Measurements from ENCODE around the gene NUDT14.

Gene NUDT14

GRCh38 chr14:105126126-105126980 is 54.8 kb downstream of the NUDT14 start:
- DNase-seq, result no peak

DNA sequence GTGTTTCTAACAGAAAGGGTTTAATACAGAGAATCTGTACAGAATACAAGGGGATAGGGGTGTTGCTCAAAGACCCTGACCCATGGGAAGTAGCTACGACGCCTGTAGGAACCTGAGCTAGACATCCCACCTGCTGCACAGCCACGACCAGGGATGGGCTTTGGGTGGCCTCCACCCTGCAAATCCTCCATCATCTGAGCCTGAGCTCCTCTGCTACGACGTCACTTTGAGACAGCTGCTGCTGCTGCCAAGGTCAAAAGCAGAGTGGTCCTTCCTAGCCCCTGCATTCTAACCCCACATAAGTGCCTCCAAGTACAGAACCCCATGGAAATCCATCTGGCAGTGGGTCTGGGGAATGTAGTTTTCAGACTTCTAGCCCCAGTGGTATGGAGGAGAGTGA is 56.3 kb downstream of the NUDT14 start:
- DNase-seq, result no peak

DNA sequence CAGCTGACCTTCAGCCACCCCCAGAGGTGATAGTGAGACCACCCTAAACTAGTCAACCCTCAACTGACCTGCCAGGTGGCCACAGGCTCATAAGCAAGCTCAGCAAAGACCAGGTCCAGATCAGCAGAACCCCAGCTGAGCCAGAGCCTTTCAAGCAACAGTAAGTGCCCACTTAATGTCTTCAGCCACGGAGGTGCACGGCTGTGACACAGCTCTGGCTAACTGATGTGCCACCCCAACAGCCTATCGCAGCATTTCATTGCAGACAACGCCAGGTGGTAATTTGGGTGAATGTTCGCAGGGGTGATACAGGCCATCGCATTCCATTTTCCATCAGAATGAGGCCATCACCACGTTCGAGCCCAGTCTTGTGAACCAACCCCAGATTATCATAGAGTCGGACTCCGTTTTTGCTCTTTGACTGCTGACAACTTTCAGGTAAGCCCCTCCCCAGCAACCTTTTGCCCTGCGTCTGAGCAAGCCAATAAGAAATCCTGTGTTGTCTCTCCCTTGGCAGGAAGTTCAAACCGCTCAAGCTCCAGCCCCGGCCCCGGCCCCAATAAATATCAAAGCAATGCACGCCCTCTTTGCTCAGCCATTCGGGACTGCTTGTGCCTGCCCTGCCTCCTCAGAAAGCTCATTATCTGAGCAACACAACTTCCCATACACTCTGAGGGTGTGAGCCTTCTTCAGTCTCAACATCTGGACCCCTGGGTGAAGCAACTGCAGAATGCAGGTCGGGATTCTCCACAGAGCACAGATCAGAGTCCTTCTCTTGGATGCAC is 56.9 kb downstream of the NUDT14 start:
- no peak for DNase-seq

DNA sequence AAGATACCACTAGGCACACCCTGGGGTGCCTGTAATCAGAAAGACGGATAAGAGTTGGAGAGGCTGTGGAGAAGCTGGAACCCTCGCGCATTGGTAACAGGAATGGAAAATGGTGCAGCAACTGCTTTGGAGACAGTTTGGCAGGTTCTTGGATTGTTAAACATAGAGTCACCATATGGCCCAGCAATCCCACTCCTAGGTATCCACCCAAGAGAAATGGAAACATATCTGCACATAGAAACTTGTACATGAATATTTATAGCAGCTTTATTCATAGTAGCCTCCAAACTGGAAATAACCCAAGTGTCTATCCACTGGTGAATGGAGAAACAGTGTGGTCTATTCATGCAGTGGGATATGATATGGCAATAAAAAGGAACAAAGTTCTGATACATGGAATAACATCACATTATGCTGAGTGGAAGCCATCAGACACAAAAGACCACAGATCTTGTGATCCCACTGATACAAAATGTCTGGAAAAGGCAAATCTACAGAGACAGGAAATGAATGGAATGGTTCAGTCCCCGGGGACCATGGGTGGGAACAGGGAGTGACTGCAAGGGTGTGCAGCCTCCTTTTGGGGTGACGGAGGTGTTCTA is 57.9 kb downstream of the NUDT14 start:
- no peak for DNase-seq
